Sigmoid colon (tissue), 3 donors: ENCODE results near the gene LGR5.

ENCODE experiments used
- POLR2A ChIP-seq, 2 donors: fragments of 450-650 bp; IDR thresholded peaks; one replicate each; pipeline ENCODE4 v1.6.1; 2016; ENCODE audit warnings: antibody characterized with exemption in 2 of 2, mild to moderate bottlenecking in 2 of 2, moderate library complexity in 2 of 2
- TF ChIP-seq, protein P1 (sequence below), 4 experiments: fragments of 450-650 bp in 3 of 4; fragments of 200-600 bp in 1 of 4; IDR thresholded peaks; one replicate each; pipeline ENCODE4 v1.5.1; 2016 to 2019; ENCODE audit warnings: antibody characterized with exemption in 4 of 4, mild to moderate bottlenecking in 3 of 4, moderate library complexity in 2 of 4

DNA sequence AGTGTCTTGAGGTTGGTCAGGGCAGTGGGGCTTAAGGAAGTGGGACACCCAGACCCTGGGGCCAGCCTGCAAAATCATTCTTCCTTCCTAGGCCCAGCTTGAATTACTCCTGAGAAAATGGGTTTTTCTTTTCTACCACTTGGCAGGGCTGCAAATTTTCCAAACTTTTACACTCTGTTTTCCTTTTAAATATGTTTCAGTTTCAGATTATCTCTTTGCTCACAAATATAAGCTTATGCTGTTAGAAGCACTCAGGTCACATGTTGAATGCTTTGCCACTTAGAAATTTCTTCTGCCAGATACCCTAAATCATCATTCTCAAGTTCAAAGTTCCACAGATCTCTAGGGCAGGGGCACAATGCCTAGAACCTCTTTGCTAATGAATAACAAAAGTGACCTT, 2.9 kb upstream of the LGR5 start:
- TF ChIP-seq, protein P1, sequence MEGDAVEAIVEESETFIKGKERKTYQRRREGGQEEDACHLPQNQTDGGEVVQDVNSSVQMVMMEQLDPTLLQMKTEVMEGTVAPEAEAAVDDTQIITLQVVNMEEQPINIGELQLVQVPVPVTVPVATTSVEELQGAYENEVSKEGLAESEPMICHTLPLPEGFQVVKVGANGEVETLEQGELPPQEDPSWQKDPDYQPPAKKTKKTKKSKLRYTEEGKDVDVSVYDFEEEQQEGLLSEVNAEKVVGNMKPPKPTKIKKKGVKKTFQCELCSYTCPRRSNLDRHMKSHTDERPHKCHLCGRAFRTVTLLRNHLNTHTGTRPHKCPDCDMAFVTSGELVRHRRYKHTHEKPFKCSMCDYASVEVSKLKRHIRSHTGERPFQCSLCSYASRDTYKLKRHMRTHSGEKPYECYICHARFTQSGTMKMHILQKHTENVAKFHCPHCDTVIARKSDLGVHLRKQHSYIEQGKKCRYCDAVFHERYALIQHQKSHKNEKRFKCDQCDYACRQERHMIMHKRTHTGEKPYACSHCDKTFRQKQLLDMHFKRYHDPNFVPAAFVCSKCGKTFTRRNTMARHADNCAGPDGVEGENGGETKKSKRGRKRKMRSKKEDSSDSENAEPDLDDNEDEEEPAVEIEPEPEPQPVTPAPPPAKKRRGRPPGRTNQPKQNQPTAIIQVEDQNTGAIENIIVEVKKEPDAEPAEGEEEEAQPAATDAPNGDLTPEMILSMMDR (IDR thresholded peaks at IDR 0.05): no peak
- no peak for TF ChIP-seq POLR2A (IDR thresholded peaks at IDR 0.05)
